GM19468 (cell line): ENCODE measurements around the gene ZACN.
"Not testable (repeated sequence)": the region's sequence is repeated elsewhere in the genome, so short reads cannot be mapped to it uniquely, and the experiment has no call there.

Experiments used
- ATAC-seq: cut with Tn5 transposase; IDR thresholded peaks from one replicate; pipeline ENCODE4 v1.9.1; 2021; ENCODE audit warnings: mild to moderate bottlenecking, moderate library complexity, moderate number of reproducible peaks; ENCODE audit not compliant: unreplicated experiment; ENCODE audit errors: extremely low read depth

The ZACN gene

DNA sequence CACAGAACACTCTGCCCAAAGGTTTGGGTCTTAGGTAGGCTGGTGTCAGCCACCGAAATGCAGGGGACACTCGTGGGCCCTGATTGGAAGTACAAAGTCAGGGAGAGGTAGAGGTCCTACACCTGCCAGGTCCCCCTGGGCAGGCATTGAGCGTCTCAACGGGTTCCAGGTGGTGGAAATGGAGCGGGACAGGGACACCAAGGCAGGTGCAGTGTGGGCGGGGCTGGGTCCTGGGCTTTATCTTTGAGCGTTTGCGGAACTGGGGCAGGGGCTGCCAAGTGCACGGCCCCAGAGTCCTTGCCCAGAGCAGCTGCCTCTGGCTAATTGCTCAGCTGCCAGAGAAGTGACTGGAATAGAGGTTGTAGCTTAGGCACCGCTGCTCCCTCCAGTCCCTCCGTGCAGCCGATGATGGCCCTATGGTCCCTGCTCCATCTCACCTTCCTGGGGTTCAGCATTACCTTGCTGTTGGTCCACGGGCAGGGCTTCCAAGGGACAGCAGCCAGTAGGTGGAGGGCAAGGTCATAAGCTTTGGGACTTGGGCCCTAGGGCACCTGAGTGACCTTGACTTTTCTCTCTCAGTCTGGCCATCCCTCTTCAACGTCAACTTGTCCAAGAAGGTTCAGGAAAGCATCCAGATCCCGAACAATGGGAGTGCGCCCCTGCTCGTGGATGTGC is at the start of gene ZACN:
Gene ZACN, plus strand, starts transcription at position 323 of the 675 bp plus-strand sequence. Its CDS starts 83 bp downstream, at position 406.
- no peak for ATAC-seq

DNA sequence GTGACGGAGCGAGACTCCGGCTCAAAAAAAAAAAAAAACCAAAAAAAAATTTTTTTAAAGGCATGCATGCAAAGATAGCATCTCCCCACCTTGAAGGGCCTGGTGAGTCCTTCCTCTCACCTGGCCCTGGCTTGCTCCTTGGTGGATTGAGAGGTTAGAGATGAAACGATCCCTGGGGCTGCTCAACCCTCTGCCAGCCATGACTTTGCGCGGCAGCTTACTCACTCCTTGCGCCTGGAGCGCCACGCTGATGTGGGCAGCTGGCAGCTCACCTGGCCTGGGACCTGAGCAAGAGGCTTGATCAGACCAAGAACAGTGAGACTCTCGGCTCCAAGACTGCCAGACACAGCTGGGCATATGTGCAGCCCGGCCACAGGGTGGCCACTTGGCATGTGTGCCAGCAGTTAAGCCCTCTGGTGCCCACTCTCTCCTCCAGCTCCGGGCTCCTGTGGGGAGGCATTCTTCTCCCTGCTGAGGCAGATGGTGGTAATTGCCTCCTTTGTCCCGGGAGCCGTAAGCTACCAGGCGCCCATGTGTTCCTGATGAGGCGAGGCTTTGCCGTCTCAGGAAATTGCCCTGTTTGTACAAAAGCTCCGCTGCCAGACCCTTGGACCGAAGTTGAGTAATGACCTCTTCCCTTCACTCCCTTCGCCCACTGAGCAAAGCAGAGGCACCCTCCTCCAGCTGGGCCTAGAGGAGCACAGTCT is 46.8 kb upstream of the ZACN start:
- ATAC-seq: no peak

DNA sequence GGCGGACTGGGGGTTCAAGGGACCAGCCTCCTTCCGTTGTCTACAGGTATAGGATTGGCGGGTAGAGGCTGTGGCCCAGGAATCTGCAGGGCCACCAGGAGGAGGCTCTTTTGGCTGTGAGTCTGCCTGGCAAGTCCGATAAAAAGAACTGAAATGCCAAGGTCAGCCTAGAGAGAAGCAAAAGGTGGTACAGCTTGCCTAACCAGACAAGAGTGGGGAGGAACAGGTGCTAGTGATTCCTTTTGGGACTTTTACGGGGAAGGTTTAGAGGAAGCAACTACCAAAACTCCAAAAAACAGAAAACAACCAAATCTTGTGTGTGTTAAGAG is 46.2 kb upstream of the ZACN start:
- no peak for ATAC-seq

DNA sequence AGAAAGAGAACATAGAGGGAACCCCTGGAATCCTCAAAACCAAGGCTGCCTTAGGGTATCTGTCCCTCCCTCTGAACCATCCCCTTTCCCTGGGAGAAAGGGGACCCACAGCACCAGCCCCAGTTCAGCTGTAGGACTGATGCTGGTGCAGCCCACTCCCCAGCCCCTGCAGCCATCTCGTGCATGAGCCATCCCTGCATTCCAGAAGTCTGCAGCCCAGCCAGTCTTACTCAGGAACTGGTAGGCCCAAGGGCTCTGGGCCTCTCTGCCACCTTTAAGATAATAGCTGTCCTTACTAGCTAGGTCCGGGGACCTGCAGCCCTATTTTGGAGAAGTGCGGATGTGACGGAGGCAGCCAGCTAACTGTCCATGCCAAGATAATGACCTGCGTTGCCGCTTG is 45.8 kb upstream of the ZACN start:
- ATAC-seq: no peak

DNA sequence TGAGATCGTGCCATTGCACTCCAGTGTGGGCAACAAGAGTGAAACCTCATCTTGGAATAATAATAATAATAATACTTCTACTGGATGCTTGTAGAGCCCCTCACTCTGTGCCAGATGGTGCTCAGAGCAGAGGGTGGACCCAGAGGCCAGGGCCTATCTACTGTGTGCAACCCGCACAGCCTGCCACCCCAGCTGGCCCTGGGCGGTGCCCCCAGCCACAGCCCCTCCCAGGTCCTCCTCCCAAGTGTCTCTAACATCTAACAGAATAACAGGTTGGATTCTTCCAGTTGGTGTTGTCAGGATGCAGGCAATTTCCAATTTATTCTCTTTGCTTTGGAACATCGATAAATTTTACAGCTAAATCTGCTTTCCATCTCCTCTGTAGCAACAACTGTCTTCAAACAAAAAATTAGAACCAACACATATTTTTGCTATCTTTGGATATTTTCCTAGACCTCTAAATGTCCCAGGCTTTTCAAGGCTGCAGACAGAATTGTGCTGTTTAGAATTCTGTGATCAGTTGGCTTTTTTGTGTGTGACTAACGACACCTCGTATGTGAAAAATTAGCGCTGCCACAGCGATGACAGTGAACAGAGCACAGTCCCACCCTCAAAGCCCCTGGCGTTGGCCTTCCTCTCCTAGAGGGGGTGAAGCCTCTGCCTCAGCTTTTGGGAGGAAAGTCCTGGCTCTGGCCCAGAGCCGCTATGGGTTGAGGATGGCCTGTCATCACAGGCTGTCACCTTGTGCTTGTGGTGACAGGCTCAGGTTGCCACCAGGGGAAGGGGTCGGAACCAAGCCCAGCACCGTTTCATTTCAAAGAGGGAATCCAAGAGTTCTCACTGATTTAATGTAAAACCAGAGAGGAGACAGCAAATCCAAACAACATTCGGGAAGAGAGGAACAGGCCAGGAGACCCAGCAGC is 44.3 kb upstream of the ZACN start:
- no peak for ATAC-seq

DNA sequence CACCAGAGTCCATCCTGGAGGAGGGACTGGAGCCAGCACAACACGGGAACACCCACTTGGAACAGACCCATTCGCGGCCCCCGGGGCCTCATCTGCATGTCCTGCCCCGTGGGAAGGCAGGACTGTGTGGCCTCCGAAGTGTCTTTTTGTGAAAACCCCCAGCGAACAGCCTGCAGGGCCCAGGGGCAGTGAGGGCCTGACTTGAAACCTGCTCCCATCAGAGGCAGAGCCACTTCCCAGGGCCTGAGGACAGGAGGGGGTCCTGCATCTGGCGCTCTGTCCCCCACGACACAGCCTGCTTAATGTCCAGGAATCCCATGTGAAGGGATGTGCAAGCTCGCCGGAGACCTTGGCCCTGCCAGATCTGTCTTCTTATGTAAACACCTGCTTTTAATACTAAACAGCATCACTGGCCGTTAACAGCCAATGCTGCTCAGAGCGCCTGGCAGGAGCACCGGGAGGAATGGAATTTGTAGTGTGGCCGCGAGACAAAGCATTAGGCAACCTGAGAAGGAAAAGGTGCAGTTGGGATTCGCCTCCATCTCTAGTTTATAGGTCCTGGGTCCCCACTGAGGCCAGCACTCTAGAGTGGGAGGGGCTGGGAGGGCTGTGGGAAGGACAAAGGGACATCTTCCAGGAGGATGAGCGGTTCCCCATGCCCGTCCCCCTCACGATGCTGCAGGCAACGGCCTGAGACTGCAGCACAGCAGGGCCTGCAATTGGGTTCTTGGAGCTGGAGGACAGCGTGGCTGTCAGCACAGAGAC is 42.3 kb upstream of the ZACN start:
- ATAC-seq: no peak

DNA sequence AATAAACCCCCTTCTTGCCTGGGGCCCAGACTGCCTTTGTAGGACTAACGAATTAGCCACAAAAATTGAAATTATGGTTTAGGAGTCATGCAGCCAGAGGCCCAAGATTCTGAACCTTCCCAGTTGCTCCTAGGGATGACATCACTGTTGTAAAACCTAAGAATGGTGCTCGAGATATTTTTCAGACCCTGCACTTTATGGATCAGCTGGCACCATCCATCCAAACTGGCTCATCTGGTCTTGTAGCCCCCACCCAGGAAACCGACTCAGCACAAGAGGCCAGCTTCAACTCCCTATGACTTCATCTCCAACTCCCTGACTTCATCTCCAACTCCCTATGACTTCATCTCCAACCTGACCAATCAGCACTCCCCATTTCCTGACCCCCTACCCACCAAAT is 40.9 kb upstream of the ZACN start:
- no peak for ATAC-seq

DNA sequence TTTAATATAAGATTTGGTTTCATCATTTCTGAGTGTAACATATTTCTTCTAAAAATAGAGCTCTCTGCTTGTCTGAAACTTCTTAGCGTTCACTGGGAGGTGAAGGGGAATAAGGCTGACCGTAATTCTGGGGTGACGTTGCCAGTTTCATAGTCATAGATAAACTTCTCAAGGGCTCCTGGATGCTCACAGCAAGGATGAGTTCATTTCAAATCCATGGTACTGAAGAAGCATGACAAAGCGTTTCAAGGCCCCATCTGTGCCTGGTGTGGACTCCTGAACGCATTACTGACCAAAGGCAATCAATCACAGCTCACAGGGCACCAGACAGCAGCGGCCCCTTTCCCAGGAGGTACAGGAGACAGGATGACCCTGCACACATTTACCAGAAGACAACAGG is 39.9 kb upstream of the ZACN start:
- no peak for ATAC-seq

DNA sequence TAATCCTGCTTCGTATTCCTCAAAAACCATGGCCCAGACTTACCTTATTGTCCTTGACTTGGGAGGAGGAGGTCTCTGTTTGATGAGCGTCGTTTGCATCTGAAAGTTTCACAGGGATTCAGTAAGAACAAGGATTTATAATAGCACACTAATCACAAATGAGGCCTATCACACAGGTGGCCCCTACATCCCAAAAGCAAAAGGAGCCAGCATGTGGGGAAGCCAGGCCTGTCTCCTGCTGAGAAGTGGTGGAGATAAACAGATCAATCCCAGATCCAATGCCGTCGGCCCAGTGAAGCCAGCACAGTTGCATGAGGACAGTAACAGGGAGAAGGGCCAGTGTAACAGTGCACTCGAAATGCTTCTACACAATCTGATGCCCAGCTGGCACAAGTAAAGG is 38.6 kb upstream of the ZACN start:
- ATAC-seq: no peak

DNA sequence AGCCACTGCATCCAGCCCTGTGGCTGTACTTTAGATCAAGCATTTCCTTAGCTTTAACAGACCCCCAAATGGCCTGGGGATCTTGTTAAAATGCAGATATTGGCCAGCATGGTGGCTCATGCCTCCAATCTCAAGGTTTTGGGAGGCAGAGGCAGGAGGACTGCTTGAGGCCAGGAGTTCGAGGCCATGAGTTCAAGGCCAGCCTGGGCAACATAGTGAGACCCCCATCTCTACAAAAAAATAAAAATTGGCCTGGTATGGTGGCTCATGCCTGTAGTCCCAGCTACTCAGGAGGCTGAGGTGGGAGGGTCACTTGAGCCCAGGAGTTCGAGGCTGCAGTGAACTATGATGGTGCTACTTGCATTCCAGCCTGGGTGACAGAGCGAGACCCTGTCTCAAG is 36.1 kb upstream of the ZACN start:
- ATAC-seq: not testable (repeated sequence)

DNA sequence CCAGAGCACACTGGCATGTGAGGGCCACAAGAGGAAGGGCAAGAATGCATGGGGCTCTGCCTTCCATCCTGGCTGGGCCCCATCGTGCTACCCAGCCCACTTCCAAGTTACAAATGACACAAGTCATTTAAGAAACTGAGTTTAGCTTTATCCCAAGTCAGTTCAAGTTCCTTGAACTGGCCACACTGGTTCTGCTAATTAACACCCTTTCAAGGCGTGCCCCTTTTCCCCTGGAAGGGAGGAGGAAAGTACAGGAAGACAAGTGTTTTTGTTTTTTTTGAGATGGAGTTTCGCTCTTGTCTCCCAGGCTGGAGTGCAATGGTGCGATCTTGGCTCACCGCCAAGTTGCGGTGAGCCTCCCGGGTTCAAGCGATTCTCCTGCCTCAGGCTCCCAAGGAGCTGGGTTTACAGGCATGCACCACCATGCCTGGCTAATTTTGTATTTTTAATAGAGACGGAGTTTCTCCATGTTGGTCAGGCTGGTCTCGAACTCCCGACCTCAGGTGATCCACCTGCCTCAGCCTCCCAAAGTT is 34.4 kb upstream of the ZACN start:
- ATAC-seq: not testable (repeated sequence)

DNA sequence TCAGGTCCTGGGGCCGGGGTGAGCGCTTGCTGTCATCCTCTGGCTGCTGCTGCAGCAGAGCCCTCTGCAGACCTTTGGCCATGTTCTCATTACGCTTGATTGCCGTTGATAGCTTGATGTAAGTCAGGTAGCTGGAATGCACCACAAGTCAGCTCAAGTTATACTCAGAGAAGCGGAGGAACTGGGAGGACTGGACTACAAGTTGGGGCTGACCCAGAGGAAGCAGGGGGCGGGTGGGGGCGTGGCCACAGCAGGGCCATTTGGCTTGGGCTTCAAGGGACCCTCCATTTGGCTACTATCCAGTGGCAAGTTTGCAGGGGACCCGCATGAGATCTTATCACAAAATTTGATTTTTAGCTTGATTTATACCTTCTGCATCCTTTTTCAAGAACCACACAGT is 32.9 kb upstream of the ZACN start:
- ATAC-seq: no peak

DNA sequence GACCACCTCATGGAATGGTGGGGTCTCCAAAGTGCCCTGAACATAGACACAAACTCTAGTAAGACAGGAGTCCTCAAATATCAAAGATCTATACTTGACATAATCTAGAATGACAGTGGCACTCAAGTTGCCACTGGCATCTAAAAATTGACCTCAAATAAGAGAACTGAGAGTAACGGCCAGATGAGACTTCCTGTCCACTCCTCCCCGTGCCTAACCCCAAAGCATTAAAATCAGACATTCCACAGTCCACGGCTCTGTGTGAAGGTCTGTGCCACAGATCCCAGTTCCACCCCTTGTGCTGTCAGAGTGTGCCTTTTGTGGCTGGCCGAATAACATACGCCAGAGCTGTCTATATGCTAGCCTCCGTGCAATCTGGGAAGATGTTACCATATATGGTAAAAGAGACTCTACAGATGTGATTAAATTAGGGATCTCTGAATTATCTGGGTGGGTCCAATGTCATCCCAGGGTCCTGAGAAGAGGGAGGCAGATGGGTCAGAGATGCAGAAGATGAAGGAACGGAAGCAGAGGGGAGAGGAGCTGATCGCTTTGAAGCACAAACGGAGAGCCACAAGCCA is 30.9 kb upstream of the ZACN start:
- ATAC-seq: no peak

DNA sequence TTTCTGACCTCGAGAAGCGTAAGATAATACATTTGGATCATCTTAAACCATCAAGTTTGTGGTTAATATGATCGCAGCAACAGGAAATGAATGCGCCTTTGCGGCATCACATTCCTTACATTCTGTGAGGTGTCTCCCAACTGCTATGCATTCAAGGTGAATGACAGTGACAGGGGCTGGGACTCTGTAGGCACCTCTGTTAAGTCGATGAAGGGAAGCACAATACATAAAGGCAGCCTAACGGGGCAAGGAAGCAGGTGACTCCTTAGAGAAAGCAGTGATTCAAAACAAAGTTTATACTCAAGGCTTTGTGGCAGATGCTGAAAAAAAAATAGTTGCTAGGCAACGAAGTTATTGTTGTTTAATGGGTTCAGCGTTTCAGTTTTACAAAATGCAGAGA is 30.3 kb upstream of the ZACN start:
- no peak for ATAC-seq

DNA sequence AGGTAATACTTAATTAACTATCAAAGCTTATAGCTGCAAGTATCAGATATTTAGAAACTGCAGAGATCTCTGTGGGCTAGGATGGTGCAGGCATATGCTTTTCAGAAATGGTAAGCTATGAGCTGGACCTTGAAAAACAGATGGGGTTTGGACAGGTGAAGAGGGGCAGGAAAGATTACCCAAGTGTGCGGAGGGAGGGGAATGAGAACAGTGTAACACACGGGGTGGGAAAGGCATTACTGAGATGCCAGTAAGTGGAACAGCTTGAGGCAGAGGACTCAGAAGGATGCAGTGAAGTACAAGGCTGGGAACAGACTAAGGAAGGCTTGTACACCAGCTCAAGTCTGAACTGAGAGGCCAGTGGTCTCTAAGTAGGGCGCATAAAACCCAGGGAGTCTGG is 29.7 kb upstream of the ZACN start:
- no peak for ATAC-seq

DNA sequence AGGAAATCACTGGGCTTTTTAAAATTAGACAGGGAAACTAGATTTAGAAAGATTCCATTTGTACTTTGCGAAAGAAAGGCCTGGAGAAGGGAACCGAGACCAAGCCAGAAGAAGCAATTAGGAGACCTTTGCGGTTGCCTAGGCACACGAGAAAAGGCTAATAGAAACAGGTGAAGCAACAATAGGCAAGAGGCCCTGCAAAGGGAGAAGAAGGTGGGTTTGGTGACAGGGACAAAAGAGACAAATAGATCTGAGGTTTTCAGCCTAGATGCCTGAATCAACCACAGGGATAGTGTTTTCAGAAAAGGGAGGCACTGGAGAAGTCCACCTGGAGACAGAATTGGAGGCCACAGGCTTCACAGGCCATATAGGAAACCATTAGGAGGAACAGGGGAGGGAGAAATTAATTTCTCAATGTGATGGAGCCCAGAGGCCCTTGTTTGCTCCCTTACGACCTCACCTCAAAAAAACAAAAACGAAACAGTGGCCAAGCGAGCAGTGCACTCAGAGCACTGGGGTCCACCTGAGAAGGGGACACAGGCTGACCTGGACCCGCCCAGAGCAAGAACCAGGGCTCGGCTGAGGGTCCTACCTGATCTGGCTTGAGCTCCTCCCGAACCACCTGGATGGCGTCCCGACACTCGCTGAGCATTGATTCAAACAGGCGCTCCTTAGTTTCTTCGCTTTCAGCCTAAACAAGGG is 29.0 kb upstream of the ZACN start:
- no peak for ATAC-seq

DNA sequence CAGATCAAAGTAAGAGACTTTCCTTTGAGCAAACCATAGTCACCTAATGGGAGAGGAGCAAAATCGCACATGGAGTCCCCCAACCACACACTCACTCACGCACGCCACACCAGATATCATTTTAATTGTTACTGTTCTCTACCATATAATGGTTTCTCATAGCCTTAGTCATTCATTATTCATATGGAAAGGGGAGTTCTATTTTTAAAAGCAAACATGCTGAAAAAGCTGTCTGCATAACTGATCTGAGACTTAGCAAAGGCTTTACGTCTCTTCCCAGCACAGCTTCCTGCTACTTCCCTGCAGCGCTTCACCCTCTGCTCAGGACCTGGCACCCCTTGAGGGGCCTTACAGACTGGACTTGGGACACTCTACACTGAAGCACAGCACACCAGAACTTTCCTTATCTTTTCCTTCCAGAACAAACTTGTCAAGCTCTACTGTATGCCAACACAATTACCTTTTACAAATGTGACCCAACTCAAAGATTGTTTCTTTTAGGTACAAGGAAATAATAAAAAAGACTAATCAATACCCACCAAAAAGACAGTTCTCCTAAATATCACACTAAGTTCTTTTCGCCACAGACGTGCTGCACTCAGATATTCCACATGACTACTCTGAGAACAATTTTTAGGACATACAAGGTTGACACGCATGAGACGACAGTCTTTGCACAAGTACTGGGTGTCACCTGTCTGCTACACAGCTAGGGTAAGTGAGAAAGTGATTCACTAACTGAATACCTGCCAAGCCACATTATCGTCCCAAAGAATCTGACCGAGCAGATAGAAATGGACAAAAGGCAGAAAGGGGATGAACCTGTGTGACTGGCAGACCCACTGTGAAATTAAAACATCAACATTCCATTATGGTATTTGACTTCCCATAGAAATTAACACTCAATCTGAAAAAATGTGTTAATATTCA is 28.2 kb upstream of the ZACN start:
- ATAC-seq: no peak

DNA sequence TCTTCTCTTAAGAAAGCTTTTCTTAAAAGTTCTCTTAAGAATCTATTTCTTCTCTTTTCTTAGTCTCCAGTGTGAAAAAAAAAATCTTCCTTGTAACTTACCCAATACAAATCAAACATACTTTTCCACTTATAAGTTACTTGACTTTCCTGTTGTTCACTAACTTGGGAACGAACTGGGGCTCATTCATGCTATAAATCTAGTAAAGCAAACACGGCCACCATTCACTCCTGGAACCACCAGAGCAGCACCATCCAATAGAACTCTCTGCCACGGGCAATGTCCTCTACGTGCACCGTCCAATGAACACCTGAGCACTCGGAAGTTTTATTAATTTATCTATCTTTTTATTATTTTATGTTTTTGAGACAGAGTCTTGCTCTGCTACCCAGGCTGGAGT is 27.4 kb upstream of the ZACN start:
- ATAC-seq: no peak
